GM23338 (cell line): ENCODE measurements around the gene TMEM106C. TPM values are rescaled to one million over a fixed set of nuclear protein-coding genes. Genes with fewer than 3 reads are reported as not detected.

ENCODE experiments used
- ATAC-seq: fragments of 200-7000 bp; cut with Tn5 transposase; 3 replicates; pipeline ENCODE4 v1.9.1; 2020
- DNase-seq: peaks from one replicate; pipeline ENCODE4 v3.0.0-alpha.2; 2015; ENCODE audit warnings: low spot score
- H2AFZ ChIP-seq: fragments of 200-600 bp; sonication (generic); 2 replicates; pipeline ENCODE4 v1.8.0; 2016; ENCODE audit warnings: antibody characterized with exemption, mild to moderate bottlenecking, moderate library complexity
- H3F3A ChIP-seq: fragments of 200-600 bp; sonication (generic); replicated peaks from 2 replicates; pipeline ENCODE4 v1.8.0; 2017; ENCODE audit warnings: antibody characterized with exemption, mixed run types, low read depth
- H3K27ac ChIP-seq: fragments of 200-600 bp; sonication (generic); 2 replicates; pipeline ENCODE4 v1.6.1; 2016; ENCODE audit warnings: low read depth
- H3K27me3 ChIP-seq: fragments of 200-600 bp; sonication (generic); 2 replicates; pipeline ENCODE4 v1.8.0; 2016; ENCODE audit warnings: mild to moderate bottlenecking, mixed run types, moderate library complexity; ENCODE audit not compliant: insufficient read depth
- H3K36me3 ChIP-seq: fragments of 200-600 bp; sonication (generic); 2 replicates; pipeline ENCODE4 v1.8.0; 2016; ENCODE audit warnings: mild to moderate bottlenecking; ENCODE audit not compliant: insufficient read depth
- H3K4me1 ChIP-seq: fragments of 200-600 bp; sonication (generic); 2 replicates; pipeline ENCODE4 v1.8.0; 2016; ENCODE audit warnings: mild to moderate bottlenecking, moderate library complexity; ENCODE audit not compliant: insufficient read depth
- H3K4me2 ChIP-seq: fragments of 200-600 bp; sonication (generic); 2 replicates; pipeline ENCODE4 v1.7.1; 2017; ENCODE audit warnings: mixed run types
- H3K4me3 ChIP-seq: fragments of 200-600 bp; sonication (generic); 2 replicates; pipeline ENCODE4 v1.6.1; 2016; ENCODE audit warnings: mixed run types
- H3K79me2 ChIP-seq: fragments of 200-600 bp; sonication (generic); replicated peaks from 2 replicates; pipeline ENCODE4 v1.8.0; 2017; ENCODE audit warnings: mild to moderate bottlenecking; ENCODE audit not compliant: insufficient read depth
- H3K9me2 ChIP-seq: fragments of 200-600 bp; sonication (generic); 2 replicates; pipeline ENCODE4 v1.8.0; 2017; ENCODE audit not compliant: insufficient read depth
- H4K20me1 ChIP-seq: fragments of 200-600 bp; sonication (generic); replicated peaks from 2 replicates; pipeline ENCODE4 v1.8.0; 2017; ENCODE audit warnings: mild to moderate bottlenecking; ENCODE audit not compliant: insufficient read depth
- H3K27ac Mint-ChIP-seq: 2 replicates; pipeline ENCODE4 v1.8.0; 2020; ENCODE audit warnings: inconsistent platforms, mild to moderate bottlenecking, moderate library complexity, mixed read lengths
- H3K27me3 Mint-ChIP-seq: 3 replicates; pipeline ENCODE4 v1.8.0; 2022; ENCODE audit warnings: low read depth, mild to moderate bottlenecking, moderate library complexity, mixed read lengths, inconsistent platforms; ENCODE audit not compliant: insufficient read depth, poor library complexity
- H3K36me3 Mint-ChIP-seq: 3 replicates; pipeline ENCODE4 v1.8.0; 2021; ENCODE audit warnings: low read depth, mild to moderate bottlenecking, inconsistent platforms, moderate library complexity, mixed read lengths
- H3K4me1 Mint-ChIP-seq: 3 replicates; pipeline ENCODE4 v1.8.0; 2020; ENCODE audit warnings: mild to moderate bottlenecking, inconsistent platforms, mixed read lengths
- H3K4me3 Mint-ChIP-seq: 3 replicates; pipeline ENCODE4 v1.8.0; 2021; ENCODE audit warnings: moderate library complexity, mild to moderate bottlenecking, inconsistent platforms, mixed read lengths
- H3K9me3 Mint-ChIP-seq: 3 replicates; pipeline ENCODE4 v1.8.0; 2020; ENCODE audit warnings: moderate library complexity, mild to moderate bottlenecking, inconsistent platforms, mixed read lengths
- CREB1 ChIP-seq: fragments of 250-450 bp; sonication (Bioruptor Pico); IDR thresholded peaks from 2 replicates; pipeline ENCODE4 v1.5.0; 2020; ENCODE audit warnings: low read depth, mild to moderate bottlenecking, moderate library complexity
- EZH2 ChIP-seq: fragments of 200-600 bp; sonication (generic); IDR thresholded peaks from one replicate; pipeline ENCODE4 v1.8.0; 2017; ENCODE audit warnings: antibody characterized with exemption, mild to moderate bottlenecking, low read depth; ENCODE audit not compliant: unreplicated experiment
- EZH2phosphoT487 ChIP-seq: fragments of 200-600 bp; sonication (generic); IDR thresholded peaks from one replicate; pipeline ENCODE4 v1.8.1; 2018; ENCODE audit warnings: antibody characterized with exemption; ENCODE audit not compliant: unreplicated experiment
- NANOG ChIP-seq: IDR thresholded peaks from 2 replicates; pipeline ENCODE4 v1.6.1; 2016; ENCODE audit warnings: antibody characterized with exemption, borderline replicate concordance
- ZNF114 ChIP-seq: fragments of 250-450 bp; sonication (Bioruptor Pico); IDR thresholded peaks from 2 replicates; pipeline ENCODE4 v1.5.0; 2020; ENCODE audit warnings: mild to moderate bottlenecking, moderate library complexity
- ZNF331 ChIP-seq: fragments of 250-450 bp; sonication (Bioruptor Pico); IDR thresholded peaks from 2 replicates; pipeline ENCODE4 v1.5.0; 2020; ENCODE audit warnings: low read depth, mild to moderate bottlenecking, moderate library complexity
- polyA plus RNA-seq: library from polyadenylated mRNA; unstranded; fragments of >200 nt; fragmentation: Nextera tagmentation; extraction: Ambion mirVana; gene quantifications from 2 replicates; pipeline ENCODE4 v1.2.1, GENCODE V29; 2016
- total RNA-seq: library from RNA; depleted of rRNA; stranded (reverse); fragments of >200 nt; shearing (Covaris generic); gene quantifications from 2 replicates; pipeline ENCODE4 v1.2.3, GENCODE V29; 2014
- TF ChIP-seq, protein P1 (sequence below): fragments of 250-450 bp; sonication (Bioruptor Pico); IDR thresholded peaks from 2 replicates; pipeline ENCODE4 v1.5.0; 2020; ENCODE audit warnings: mild to moderate bottlenecking, moderate library complexity
- TF ChIP-seq, protein P2 (sequence below): IDR thresholded peaks from 2 replicates; pipeline ENCODE4 v1.6.1; 2016; ENCODE audit warnings: antibody characterized with exemption
- TF ChIP-seq, protein P3 (sequence below): IDR thresholded peaks from one replicate; pipeline ENCODE4 v1.6.1; 2018; ENCODE audit warnings: antibody characterized with exemption; ENCODE audit not compliant: unreplicated experiment
- TF ChIP-seq, protein P4 (sequence below), 2 experiments: fragments of 200-600 bp in 1 of 2; sonication (generic) in 1 of 2; conservative IDR thresholded peaks; 2 replicates each; pipeline versions ENCODE4 v1.5.1 to v1.6.1; 2016 to 2017; ENCODE audit warnings: antibody characterized with exemption in 2 of 2, low read depth in 2 of 2, mild to moderate bottlenecking in 2 of 2, moderate library complexity in 1 of 2

TMEM106C gene
- total and polyA plus RNA-seq, 2 experiments from 2014 or later = 43.5 to 83.7 TPM

DNA sequence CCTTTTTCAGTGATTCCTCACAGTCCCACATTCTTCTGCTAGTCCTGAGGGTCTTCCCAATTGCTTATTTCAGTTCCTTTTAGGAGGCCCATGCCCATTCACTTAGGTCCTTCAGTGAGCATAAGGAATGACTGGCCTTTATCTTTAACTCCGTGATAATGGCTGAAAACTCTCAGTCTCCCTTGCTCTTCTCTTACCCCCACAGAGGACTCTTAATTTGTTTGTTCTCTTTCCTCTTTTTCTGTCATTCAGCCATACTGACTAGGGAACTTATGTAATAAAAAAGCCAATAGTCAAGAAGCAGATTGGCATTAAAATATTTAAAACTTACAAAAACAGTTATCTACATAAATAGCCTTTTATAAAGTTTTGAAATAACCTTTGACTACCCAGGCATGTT lies 41.5 kb upstream of the TMEM106C start (continued):
- no peak for TF ChIP-seq EZH2
- no peak for TF ChIP-seq EZH2phosphoT487
- no peak for TF ChIP-seq ZNF331 (CRISPR knock-in tag)

DNA sequence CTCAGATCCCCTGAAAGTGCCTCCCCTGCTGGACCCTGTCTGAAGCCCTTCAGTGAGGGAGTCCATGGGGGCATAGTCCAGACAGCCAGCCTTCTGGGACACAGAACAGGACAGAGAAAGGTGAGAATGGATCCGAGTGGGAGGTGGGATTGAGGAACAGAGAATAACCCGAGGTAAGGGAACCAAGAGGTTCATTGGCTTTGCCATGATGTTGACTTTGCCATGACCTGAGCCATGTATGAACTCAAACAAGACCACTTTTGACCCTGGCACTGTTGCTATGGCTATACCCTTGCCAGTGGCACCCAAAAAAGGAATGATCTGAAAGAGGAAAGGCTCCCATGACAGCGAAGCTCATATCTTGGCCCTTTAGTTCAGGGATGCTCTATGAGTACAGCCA lies 36.0 kb upstream of the TMEM106C start:
- Mint-ChIP-seq H3K4me3 (no peak overlapping the region), H3K9me3 (no peaks in the 10 kb centered on the region), H3K4me1 (no peaks in the 10 kb centered on the region; the same call in 2 of the 3 replicates), H3K27me3 (peaks cover 4% of the 10 kb centered on the region), H3K27ac (no peak overlapping the region), H3K36me3 (no peaks in the 10 kb centered on the region)
- no peaks in the 10 kb centered on the region for H4K20me1 ChIP-seq
- H3K27me3 ChIP-seq = no peaks in the 10 kb centered on the region
- no peak overlapping the region for H3K27ac ChIP-seq
- no peaks in the 10 kb centered on the region for H3K4me1 ChIP-seq
- ATAC-seq (no peak), DNase-seq (no peak)
- 0 out of 2 replicates have a peak, but pooled peaks cover 8% of the 10 kb centered on the region for H3K9me2 ChIP-seq
- TF ChIP-seq NANOG (no peak), ZNF114 (CRISPR knock-in tag) (no peak), ZNF331 (CRISPR knock-in tag) (no peak), CREB1 (no peak), EZH2 (no peak)
- TF ChIP-seq, protein P1, sequence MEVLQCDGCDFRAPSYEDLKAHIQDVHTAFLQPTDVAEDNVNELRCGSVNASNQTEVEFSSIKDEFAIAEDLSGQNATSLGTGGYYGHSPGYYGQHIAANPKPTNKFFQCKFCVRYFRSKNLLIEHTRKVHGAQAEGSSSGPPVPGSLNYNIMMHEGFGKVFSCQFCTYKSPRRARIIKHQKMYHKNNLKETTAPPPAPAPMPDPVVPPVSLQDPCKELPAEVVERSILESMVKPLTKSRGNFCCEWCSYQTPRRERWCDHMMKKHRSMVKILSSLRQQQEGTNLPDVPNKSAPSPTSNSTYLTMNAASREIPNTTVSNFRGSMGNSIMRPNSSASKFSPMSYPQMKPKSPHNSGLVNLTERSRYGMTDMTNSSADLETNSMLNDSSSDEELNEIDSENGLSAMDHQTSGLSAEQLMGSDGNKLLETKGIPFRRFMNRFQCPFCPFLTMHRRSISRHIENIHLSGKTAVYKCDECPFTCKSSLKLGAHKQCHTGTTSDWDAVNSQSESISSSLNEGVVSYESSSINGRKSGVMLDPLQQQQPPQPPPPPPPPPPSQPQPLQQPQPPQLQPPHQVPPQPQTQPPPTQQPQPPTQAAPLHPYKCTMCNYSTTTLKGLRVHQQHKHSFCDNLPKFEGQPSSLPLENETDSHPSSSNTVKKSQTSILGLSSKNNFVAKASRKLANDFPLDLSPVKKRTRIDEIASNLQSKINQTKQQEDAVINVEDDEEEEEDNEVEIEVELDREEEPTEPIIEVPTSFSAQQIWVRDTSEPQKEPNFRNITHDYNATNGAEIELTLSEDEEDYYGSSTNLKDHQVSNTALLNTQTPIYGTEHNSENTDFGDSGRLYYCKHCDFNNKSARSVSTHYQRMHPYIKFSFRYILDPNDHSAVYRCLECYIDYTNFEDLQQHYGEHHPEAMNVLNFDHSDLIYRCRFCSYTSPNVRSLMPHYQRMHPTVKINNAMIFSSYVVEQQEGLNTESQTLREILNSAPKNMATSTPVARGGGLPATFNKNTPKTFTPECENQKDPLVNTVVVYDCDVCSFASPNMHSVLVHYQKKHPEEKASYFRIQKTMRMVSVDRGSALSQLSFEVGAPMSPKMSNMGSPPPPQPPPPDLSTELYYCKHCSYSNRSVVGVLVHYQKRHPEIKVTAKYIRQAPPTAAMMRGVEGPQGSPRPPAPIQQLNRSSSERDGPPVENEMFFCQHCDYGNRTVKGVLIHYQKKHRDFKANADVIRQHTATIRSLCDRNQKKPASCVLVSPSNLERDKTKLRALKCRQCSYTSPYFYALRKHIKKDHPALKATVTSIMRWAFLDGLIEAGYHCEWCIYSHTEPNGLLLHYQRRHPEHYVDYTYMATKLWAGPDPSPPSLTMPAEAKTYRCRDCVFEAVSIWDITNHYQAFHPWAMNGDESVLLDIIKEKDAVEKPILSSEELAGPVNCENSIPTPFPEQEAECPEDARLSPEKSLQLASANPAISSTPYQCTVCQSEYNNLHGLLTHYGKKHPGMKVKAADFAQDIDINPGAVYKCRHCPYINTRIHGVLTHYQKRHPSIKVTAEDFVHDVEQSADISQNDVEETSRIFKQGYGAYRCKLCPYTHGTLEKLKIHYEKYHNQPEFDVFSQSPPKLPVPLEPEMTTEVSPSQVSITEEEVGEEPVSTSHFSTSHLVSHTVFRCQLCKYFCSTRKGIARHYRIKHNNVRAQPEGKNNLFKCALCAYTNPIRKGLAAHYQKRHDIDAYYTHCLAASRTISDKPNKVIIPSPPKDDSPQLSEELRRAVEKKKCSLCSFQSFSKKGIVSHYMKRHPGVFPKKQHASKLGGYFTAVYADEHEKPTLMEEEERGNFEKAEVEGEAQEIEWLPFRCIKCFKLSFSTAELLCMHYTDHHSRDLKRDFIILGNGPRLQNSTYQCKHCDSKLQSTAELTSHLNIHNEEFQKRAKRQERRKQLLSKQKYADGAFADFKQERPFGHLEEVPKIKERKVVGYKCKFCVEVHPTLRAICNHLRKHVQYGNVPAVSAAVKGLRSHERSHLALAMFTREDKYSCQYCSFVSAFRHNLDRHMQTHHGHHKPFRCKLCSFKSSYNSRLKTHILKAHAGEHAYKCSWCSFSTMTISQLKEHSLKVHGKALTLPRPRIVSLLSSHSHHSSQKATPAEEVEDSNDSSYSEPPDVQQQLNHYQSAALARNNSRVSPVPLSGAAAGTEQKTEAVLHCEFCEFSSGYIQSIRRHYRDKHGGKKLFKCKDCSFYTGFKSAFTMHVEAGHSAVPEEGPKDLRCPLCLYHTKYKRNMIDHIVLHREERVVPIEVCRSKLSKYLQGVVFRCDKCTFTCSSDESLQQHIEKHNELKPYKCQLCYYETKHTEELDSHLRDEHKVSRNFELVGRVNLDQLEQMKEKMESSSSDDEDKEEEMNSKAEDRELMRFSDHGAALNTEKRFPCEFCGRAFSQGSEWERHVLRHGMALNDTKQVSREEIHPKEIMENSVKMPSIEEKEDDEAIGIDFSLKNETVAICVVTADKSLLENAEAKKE (CRISPR knock-in tag) = no peak
- TF ChIP-seq, protein P2, sequence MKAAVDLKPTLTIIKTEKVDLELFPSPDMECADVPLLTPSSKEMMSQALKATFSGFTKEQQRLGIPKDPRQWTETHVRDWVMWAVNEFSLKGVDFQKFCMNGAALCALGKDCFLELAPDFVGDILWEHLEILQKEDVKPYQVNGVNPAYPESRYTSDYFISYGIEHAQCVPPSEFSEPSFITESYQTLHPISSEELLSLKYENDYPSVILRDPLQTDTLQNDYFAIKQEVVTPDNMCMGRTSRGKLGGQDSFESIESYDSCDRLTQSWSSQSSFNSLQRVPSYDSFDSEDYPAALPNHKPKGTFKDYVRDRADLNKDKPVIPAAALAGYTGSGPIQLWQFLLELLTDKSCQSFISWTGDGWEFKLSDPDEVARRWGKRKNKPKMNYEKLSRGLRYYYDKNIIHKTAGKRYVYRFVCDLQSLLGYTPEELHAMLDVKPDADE = no peak
- TF ChIP-seq, protein P3, sequence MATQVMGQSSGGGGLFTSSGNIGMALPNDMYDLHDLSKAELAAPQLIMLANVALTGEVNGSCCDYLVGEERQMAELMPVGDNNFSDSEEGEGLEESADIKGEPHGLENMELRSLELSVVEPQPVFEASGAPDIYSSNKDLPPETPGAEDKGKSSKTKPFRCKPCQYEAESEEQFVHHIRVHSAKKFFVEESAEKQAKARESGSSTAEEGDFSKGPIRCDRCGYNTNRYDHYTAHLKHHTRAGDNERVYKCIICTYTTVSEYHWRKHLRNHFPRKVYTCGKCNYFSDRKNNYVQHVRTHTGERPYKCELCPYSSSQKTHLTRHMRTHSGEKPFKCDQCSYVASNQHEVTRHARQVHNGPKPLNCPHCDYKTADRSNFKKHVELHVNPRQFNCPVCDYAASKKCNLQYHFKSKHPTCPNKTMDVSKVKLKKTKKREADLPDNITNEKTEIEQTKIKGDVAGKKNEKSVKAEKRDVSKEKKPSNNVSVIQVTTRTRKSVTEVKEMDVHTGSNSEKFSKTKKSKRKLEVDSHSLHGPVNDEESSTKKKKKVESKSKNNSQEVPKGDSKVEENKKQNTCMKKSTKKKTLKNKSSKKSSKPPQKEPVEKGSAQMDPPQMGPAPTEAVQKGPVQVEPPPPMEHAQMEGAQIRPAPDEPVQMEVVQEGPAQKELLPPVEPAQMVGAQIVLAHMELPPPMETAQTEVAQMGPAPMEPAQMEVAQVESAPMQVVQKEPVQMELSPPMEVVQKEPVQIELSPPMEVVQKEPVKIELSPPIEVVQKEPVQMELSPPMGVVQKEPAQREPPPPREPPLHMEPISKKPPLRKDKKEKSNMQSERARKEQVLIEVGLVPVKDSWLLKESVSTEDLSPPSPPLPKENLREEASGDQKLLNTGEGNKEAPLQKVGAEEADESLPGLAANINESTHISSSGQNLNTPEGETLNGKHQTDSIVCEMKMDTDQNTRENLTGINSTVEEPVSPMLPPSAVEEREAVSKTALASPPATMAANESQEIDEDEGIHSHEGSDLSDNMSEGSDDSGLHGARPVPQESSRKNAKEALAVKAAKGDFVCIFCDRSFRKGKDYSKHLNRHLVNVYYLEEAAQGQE = no peak
- TF ChIP-seq, protein P4, sequence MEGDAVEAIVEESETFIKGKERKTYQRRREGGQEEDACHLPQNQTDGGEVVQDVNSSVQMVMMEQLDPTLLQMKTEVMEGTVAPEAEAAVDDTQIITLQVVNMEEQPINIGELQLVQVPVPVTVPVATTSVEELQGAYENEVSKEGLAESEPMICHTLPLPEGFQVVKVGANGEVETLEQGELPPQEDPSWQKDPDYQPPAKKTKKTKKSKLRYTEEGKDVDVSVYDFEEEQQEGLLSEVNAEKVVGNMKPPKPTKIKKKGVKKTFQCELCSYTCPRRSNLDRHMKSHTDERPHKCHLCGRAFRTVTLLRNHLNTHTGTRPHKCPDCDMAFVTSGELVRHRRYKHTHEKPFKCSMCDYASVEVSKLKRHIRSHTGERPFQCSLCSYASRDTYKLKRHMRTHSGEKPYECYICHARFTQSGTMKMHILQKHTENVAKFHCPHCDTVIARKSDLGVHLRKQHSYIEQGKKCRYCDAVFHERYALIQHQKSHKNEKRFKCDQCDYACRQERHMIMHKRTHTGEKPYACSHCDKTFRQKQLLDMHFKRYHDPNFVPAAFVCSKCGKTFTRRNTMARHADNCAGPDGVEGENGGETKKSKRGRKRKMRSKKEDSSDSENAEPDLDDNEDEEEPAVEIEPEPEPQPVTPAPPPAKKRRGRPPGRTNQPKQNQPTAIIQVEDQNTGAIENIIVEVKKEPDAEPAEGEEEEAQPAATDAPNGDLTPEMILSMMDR (conservative IDR thresholded peaks at IDR 0.05; ENCODE audit: low read depth in 2 of 2) = no peak
- no peak overlapping the region for H2AFZ ChIP-seq
- no peak overlapping the region for H3K4me3 ChIP-seq
- no peaks in the 10 kb centered on the region for H3K36me3 ChIP-seq
- no peaks in the 10 kb centered on the region for H3K79me2 ChIP-seq
- no peaks in the 10 kb centered on the region for H3F3A ChIP-seq
- H3K4me2 ChIP-seq = no peak overlapping the region
